CD14-positive monocyte (primary cell): Measurements from ENCODE around the gene PTPRN2. TPM values are rescaled to one million over a fixed set of nuclear protein-coding genes. Genes with fewer than 3 reads are reported as not detected.

Experiments
- DNase-seq, 3 donors: peaks; one replicate each; pipeline ENCODE4 v3.0.0-alpha.2; 2011 to 2022
- H2AFZ ChIP-seq: 2 replicates; pipeline ENCODE4 v1.6.0; 2012; ENCODE audit warnings: mild to moderate bottlenecking, low read depth, low read length, inconsistent platforms; ENCODE audit not compliant: insufficient read depth, poor library complexity, severe bottlenecking
- H3K27ac ChIP-seq, 2 donors: 1 replicate in 1 of 2; 2 replicates in 1 of 2; pipeline ENCODE4 v1.5.1; 2012 to 2013; ENCODE audit warnings: low read length in 2 of 2, control low read depth in 1 of 2, inconsistent platforms in 1 of 2, low read depth in 1 of 2, mild to moderate bottlenecking in 1 of 2
- H3K27me3 ChIP-seq, 2 donors: one replicate each; pipeline versions ENCODE4 v1.6.0 to v1.6.1; 2011 to 2013; ENCODE audit warnings: low read length in 2 of 2; ENCODE audit not compliant: control insufficient read depth in 2 of 2, insufficient read depth in 2 of 2
- H3K36me3 ChIP-seq, 2 donors: replicated peaks in 1 of 2; 1 replicate in 1 of 2; 2 replicates in 1 of 2; pipeline versions ENCODE4 v1.5.1 to v1.6.1; 2012 to 2013; ENCODE audit warnings: low read length in 2 of 2, control low read depth in 1 of 2, inconsistent platforms in 1 of 2, mild to moderate bottlenecking in 1 of 2; ENCODE audit not compliant: insufficient read depth in 2 of 2, control insufficient read depth in 1 of 2
- H3K4me1 ChIP-seq, 2 donors: 1 replicate in 1 of 2; 2 replicates in 1 of 2; pipeline versions ENCODE4 v1.5.1 to v1.6.1; 2012 to 2013; ENCODE audit warnings: low read length in 2 of 2, control low read depth in 1 of 2, inconsistent platforms in 1 of 2, mild to moderate bottlenecking in 1 of 2, moderate library complexity in 1 of 2; ENCODE audit not compliant: insufficient read depth in 2 of 2, control insufficient read depth in 1 of 2
- H3K4me2 ChIP-seq: replicated peaks from 2 replicates; pipeline ENCODE3; 2012; ENCODE audit warnings: low read length, moderate library complexity, mild to moderate bottlenecking; ENCODE audit not compliant: poor library complexity, severe bottlenecking; ENCODE audit errors: extremely low read depth
- H3K4me3 ChIP-seq, 3 experiments: fragments of 200-600 bp in 1 of 3; sonication (generic) in 1 of 3; replicated peaks in 1 of 3; 1 replicate in 2 of 3; 2 replicates in 1 of 3; pipeline ENCODE4 v1.5.1; 2011 to 2013; ENCODE audit warnings: low read length in 3 of 3, mild to moderate bottlenecking in 3 of 3, control low read depth in 2 of 3, low read depth in 2 of 3, inconsistent platforms in 1 of 3, moderate library complexity in 1 of 3
- H3K79me2 ChIP-seq: 2 replicates; pipeline ENCODE4 v1.6.0; 2012; ENCODE audit warnings: mild to moderate bottlenecking, control low read depth, inconsistent platforms, low read length, moderate library complexity; ENCODE audit not compliant: insufficient read depth
- H3K9ac ChIP-seq: 2 replicates; pipeline ENCODE4 v1.6.0; 2017; ENCODE audit warnings: low read length, mild to moderate bottlenecking; ENCODE audit not compliant: insufficient read depth, poor library complexity, severe bottlenecking
- H3K9me3 ChIP-seq, 2 donors: replicated peaks in 1 of 2; 1 replicate in 1 of 2; 2 replicates in 1 of 2; pipeline versions ENCODE4 v1.5.1 to v1.6.1; 2012 to 2013; ENCODE audit warnings: low read length in 2 of 2, control low read depth in 1 of 2; ENCODE audit not compliant: control insufficient read depth in 1 of 2, insufficient read depth in 1 of 2
- H4K20me1 ChIP-seq: 2 replicates; pipeline ENCODE4 v1.6.0; 2012; ENCODE audit warnings: mild to moderate bottlenecking, low read length, control low read depth, moderate library complexity; ENCODE audit not compliant: insufficient read depth
- H3K27ac Mint-ChIP-seq, 7 donors: one replicate each; pipeline ENCODE4 v1.8.0; 2020; ENCODE audit warnings: mild to moderate bottlenecking in 7 of 7, mixed read lengths in 7 of 7, moderate library complexity in 6 of 7, inconsistent platforms in 2 of 7
- H3K27me3 Mint-ChIP-seq, 3 donors: one replicate each; pipeline ENCODE4 v1.8.0; 2021 to 2022; ENCODE audit warnings: low read depth in 3 of 3, mild to moderate bottlenecking in 3 of 3, mixed read lengths in 3 of 3, moderate library complexity in 3 of 3, inconsistent platforms in 1 of 3
- H3K36me3 Mint-ChIP-seq, 2 donors: one replicate each; pipeline ENCODE4 v1.8.0; 2020; ENCODE audit warnings: mixed read lengths in 2 of 2, inconsistent platforms in 1 of 2, mild to moderate bottlenecking in 1 of 2
- H3K4me1 Mint-ChIP-seq: one replicate; pipeline ENCODE4 v1.8.0; 2020; ENCODE audit warnings: mild to moderate bottlenecking, mixed read lengths
- H3K4me3 Mint-ChIP-seq, 2 donors: one replicate each; pipeline ENCODE4 v1.8.0; 2020; ENCODE audit warnings: mild to moderate bottlenecking in 2 of 2, mixed read lengths in 2 of 2, moderate library complexity in 1 of 2
- H3K9me3 Mint-ChIP-seq, 7 donors: one replicate each; pipeline ENCODE4 v1.8.0; 2020 to 2022; ENCODE audit warnings: mixed read lengths in 7 of 7, mild to moderate bottlenecking in 6 of 7, moderate library complexity in 6 of 7, inconsistent platforms in 2 of 7
- WGBS: methylation state at CpG from one replicate; pipeline ENCODE4 v1.1.5; 2013; ENCODE audit warnings: missing lambda C conversion rate; ENCODE audit not compliant: insufficient coverage; 5-methylcytosine and 5-hydroxymethylcytosine counted together
- intact Hi-C, 2 donors: fragments of 100-400 bp; cut with micrococcal nuclease; formaldehyde crosslinking; loops; one replicate each; pipeline versions ENCODE4 v1.15.0 to v1.15.1; 2023
- polyA plus RNA-seq, 3 donors: library from polyadenylated mRNA; depleted of rRNA in 1 of 3; unstranded in 2 of 3; stranded (reverse) in 1 of 3; fragments of 300-500 nt in 2 of 3; fragments of >200 nt in 1 of 3; fragmentation: Illumina TruSeq in 2 of 3; gene quantifications; 1 replicate in 2 of 3; 2 replicates in 1 of 3; pipeline ENCODE4 v1.2.3, GENCODE V29; 2012 to 2021
- TF ChIP-seq, protein P1 (sequence below): fragments of 200-600 bp; IDR thresholded peaks from one replicate; pipeline ENCODE4 v1.8.0; 2022; ENCODE audit warnings: antibody characterized with exemption, mild to moderate bottlenecking

PTPRN2 gene
- polyA plus RNA-seq, 3 donors = 0.25 to 1.4 (median 0.97) TPM

DNA sequence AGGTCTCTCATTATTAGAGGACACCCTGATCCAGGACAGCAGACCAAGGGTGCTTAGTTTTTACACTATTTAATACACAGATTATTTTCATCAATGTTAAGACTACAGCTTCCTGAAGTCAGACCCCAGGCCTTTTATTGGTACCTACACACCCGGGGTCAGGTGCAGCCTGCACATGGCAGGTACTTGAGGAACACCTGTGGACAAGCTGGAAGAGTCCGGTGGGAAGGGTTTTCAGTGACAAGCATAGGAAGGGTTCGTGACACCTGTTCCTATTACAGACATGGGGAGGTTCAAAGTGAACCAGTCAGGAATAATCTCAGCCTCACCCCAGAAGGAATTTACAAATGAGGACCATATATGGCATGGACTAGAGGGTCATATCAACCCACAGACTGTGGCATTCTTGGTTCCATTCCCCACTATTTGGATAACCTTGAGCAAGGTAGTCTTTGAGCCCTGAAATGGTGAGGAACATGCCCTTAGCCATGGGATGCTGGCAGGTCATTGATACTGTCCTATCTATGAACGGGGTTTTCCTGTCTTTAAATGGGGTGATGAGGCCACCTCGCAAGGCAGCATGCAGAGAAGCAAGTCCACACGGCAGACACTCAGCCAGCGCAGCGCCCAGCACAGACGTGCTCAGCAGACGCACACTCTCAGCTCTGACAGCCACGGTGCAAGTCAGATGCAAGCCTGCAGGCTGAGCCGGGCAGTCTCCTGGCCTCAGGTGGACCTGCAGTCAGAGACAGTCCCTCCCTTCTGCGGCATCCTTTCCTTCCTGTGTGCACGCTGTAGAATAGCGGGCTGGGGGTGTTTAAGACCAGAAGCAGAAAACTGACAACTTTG is 624.9 kb downstream of the PTPRN2 start:
- no peak overlapping the region for H3K27ac Mint-ChIP-seq
- peaks cover 2 to 14% of the 10 kb centered on the region in 2 donors for H3K27me3 ChIP-seq
- H3K4me1 Mint-ChIP-seq = no peaks in the 10 kb centered on the region
- H2AFZ ChIP-seq = no peak overlapping the region
- no peaks in the 10 kb centered on the region for H3K79me2 ChIP-seq
- H3K36me3 ChIP-seq = no peaks in the 10 kb centered on the region
- H4K20me1 ChIP-seq = no peaks in the 10 kb centered on the region
- TF ChIP-seq, protein P1, sequence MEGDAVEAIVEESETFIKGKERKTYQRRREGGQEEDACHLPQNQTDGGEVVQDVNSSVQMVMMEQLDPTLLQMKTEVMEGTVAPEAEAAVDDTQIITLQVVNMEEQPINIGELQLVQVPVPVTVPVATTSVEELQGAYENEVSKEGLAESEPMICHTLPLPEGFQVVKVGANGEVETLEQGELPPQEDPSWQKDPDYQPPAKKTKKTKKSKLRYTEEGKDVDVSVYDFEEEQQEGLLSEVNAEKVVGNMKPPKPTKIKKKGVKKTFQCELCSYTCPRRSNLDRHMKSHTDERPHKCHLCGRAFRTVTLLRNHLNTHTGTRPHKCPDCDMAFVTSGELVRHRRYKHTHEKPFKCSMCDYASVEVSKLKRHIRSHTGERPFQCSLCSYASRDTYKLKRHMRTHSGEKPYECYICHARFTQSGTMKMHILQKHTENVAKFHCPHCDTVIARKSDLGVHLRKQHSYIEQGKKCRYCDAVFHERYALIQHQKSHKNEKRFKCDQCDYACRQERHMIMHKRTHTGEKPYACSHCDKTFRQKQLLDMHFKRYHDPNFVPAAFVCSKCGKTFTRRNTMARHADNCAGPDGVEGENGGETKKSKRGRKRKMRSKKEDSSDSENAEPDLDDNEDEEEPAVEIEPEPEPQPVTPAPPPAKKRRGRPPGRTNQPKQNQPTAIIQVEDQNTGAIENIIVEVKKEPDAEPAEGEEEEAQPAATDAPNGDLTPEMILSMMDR = no peak
- H3K9ac ChIP-seq = no peak overlapping the region
- intact Hi-C loops = no loop called here
- no peak overlapping the region for H3K4me3 ChIP-seq
- H3K4me1 ChIP-seq = no peaks in the 10 kb centered on the region
- 85% methylated on average over 10 of the region's 15 CpGs for WGBS
- H3K27ac ChIP-seq = no peak overlapping the region
- H3K4me2 ChIP-seq = no peak overlapping the region
- no peak for DNase-seq
- no peaks in the 10 kb centered on the region for H3K36me3 Mint-ChIP-seq
- H3K27me3 Mint-ChIP-seq = peaks cover 15 to 33% (median 19%) of the 10 kb centered on the region in 3 donors
- H3K9me3 Mint-ChIP-seq = peaks cover 0 to 10% (median 5%) of the 10 kb centered on the region in 7 donors
- no peak overlapping the region for H3K4me3 Mint-ChIP-seq
- no peaks in the 10 kb centered on the region for H3K9me3 ChIP-seq

DNA sequence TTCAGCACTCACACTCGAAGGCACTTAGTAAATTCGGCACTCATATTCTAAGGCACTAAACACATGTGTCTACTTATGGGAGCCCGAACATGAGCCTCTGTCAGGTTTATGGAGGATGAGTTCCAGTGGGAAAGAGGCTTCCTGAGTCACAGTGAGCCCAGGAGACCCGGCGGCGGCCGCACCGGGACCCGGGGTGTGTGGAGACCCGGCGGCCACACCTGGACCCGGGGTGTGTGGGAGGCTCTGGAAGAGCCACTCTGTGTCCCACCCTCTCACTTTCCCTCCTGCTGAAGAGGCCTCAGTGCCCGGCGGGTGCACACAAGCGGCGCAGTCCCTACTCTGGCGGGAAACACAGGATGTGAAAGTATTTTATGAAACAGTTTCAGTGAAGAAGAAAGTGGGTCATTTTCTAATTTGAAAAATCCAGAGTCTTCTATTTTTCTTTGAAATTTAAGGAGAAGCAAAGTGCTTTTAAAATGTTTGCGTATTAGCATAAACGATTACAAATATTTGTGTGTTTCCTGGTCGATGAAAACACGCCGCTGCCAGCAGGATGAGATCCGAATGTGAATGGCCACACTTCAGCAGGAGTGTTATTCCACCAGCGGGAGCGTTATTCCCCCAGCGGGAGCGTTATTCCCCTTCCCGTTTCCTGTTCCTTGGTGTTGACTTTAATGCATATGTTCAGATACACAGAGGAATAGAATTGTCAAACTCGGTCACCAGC is 625.7 kb downstream of the PTPRN2 start:
- Mint-ChIP-seq H3K36me3 (no peaks in the 10 kb centered on the region), H3K27ac (no peak overlapping the region), H3K4me3 (no peak overlapping the region), H3K27me3 (peaks cover 15 to 35% (median 19%) of the 10 kb centered on the region in 3 donors), H3K9me3 (peaks cover 0 to 10% (median 5%) of the 10 kb centered on the region in 7 donors), H3K4me1 (no peaks in the 10 kb centered on the region)
- Histone ChIP-seq H2AFZ (no peak overlapping the region), H3K36me3 (no peaks in the 10 kb centered on the region), H3K9me3 (no peaks in the 10 kb centered on the region), H3K9ac (no peak overlapping the region), H3K4me2 (no peak overlapping the region), H3K79me2 (no peaks in the 10 kb centered on the region), H3K4me1 (no peaks in the 10 kb centered on the region), H3K27ac (no peak overlapping the region), H3K27me3 (peaks cover 2 to 14% of the 10 kb centered on the region in 2 donors), H4K20me1 (no peaks in the 10 kb centered on the region), H3K4me3 (no peak overlapping the region)
- intact Hi-C loops = no loop called here
- TF ChIP-seq, protein P1 = no peak
- WGBS = 29% methylated on average over 14 of the region's 29 CpGs
- no peak for DNase-seq
